OCI-LY7 (cell line): ENCODE data around the gene CNOT10. TPM values are rescaled to one million over a fixed set of nuclear protein-coding genes. Genes with fewer than 3 reads are reported as not detected.

Experiments
- BruUV-seq: library from RNA; stranded (reverse); fragments of 400-500 nt; replicated peaks from 2 replicates; lab custom pipeline; 2021; lab: Mats Ljungman, UMichigan
- CTCF ChIA-PET: fragments of 300-600 bp; sonication (Branson Sonifier 250); formaldehyde crosslinking; loops from one replicate; lab custom pipeline; 2022; ENCODE audit warnings: antibody characterized with exemption; ENCODE audit not compliant: unreplicated experiment; lab: Charles Lee
- POLR2A ChIA-PET: fragments of 300-600 bp; sonication (Branson Sonifier 250); formaldehyde crosslinking; loops from one replicate; lab custom pipeline; 2022; ENCODE audit warnings: antibody characterized with exemption; lab: Charles Lee
- DNase-seq: peaks from one replicate; pipeline ENCODE4 v3.0.0-alpha.2; 2015; ENCODE audit warnings: low spot score
- H2AFZ ChIP-seq: fragments of 200-600 bp; sonication (generic), shearing (Covaris generic); 2 replicates; pipeline ENCODE4 v1.6.1; 2014; ENCODE audit warnings: mild to moderate bottlenecking, antibody characterized with exemption, low read length, moderate library complexity
- H3K27ac ChIP-seq: fragments of 200-600 bp; sonication (generic); 2 replicates; pipeline ENCODE4 v1.5.1; 2014; ENCODE audit warnings: mixed run types, low read depth, mild to moderate bottlenecking, moderate library complexity, low read length, inconsistent platforms; ENCODE audit not compliant: poor library complexity, severe bottlenecking
- H3K36me3 ChIP-seq: fragments of 200-600 bp; sonication (generic); 2 replicates; pipeline ENCODE4 v1.6.1; 2014; ENCODE audit warnings: mild to moderate bottlenecking, antibody characterized with exemption, low read length, moderate library complexity, mixed read lengths; ENCODE audit not compliant: insufficient read depth
- H3K4me1 ChIP-seq: fragments of 200-600 bp; sonication (generic); 2 replicates; pipeline ENCODE4 v1.5.1; 2014; ENCODE audit warnings: mild to moderate bottlenecking, low read length; ENCODE audit not compliant: insufficient read depth, poor library complexity, severe bottlenecking
- H3K4me2 ChIP-seq: fragments of 200-600 bp; sonication (generic); 2 replicates; pipeline ENCODE4 v1.6.1; 2014; ENCODE audit warnings: mild to moderate bottlenecking, low read length
- H3K4me3 ChIP-seq: fragments of 200-600 bp; sonication (generic); 2 replicates; pipeline ENCODE4 v1.5.1; 2014; ENCODE audit warnings: mild to moderate bottlenecking, low read depth, low read length; ENCODE audit not compliant: poor library complexity, severe bottlenecking
- H3K79me2 ChIP-seq: fragments of 200-600 bp; sonication (generic); 2 replicates; pipeline ENCODE4 v1.6.1; 2016; ENCODE audit warnings: low read depth, mild to moderate bottlenecking, low read length, moderate library complexity, mixed read lengths; ENCODE audit not compliant: insufficient read depth
- H3K9me2 ChIP-seq: fragments of 200-600 bp; sonication (generic); 2 replicates; pipeline ENCODE4 v1.6.1; 2016; ENCODE audit warnings: mild to moderate bottlenecking, low read length, mixed read lengths; ENCODE audit not compliant: insufficient read depth
- H3K9me3 ChIP-seq: fragments of 200-600 bp; sonication (generic); 2 replicates; pipeline ENCODE4 v1.6.1; 2014; ENCODE audit warnings: mild to moderate bottlenecking, mixed run types, low read length, mixed read lengths
- H4K20me1 ChIP-seq: fragments of 200-600 bp; sonication (generic); 2 replicates; pipeline ENCODE4 v1.6.1; 2014; ENCODE audit warnings: mild to moderate bottlenecking, antibody characterized with exemption, low read length, moderate library complexity, mixed read lengths; ENCODE audit not compliant: insufficient read depth
- EZH2phosphoT487 ChIP-seq: fragments of 200-600 bp; sonication (generic); IDR thresholded peaks from 2 replicates; pipeline ENCODE4 v1.6.1; 2018; ENCODE audit warnings: low read depth, borderline replicate concordance, mild to moderate bottlenecking, mixed run types, antibody characterized with exemption, low read length, moderate library complexity, mixed read lengths
- intact Hi-C: fragments of 100-400 bp; cut with micrococcal nuclease; formaldehyde crosslinking; loops from one replicate; pipeline ENCODE4 v1.10.0; 2022; ENCODE audit not compliant: unreplicated experiment
- total RNA-seq, 2 experiments: library from RNA; depleted of rRNA in 1 of 2; stranded (reverse); fragments of >200 nt in 1 of 2; shearing (Covaris generic) in 1 of 2; gene quantifications; 2 replicates each; pipeline ENCODE4 v1.2.3, GENCODE V29; 2014 to 2022
- TF ChIP-seq, protein P1 (sequence below): fragments of 200-600 bp; sonication (generic); conservative IDR thresholded peaks from 2 replicates; pipeline ENCODE4 v1.5.1; 2014; ENCODE audit warnings: mild to moderate bottlenecking, antibody characterized with exemption, low read length, moderate library complexity, mixed read lengths

The CNOT10 gene
- total RNA-seq, 2 experiments from 2014 or later = 56.1 to 60.3 TPM

DNA sequence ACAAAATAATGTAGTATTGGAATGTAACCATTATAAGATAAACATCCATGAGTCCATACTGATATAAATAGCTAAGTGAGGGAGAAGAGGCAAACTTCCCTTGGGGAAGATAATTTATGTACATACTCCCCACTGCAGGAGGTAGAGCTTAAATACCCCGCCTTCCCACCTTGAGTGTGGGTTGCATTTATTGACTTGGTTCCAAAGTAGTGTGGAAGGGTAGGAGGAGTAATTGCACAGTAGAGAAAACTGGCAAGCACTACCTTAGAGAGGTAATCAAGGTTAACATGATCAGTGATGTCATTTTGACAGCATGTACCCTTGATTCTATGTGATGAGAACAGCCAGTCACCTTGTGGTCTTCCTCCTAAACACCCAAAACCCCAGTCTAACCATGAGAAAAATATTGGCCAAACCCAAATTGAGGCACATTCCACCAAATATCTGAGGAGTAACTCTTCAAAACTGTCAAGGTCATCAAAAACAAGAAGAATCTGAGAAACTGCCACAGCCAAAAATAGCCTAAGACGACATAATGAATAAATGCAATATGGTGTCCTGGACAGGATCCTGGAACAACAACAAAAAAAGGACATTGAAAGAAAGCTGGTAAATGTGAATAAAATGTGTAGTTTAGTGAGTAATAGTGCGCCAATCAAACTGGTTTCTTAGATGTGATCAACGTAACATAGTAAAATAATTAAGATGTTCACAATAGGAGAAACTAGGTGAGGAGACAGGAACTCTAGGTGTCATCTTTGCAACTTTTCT lies 774 bp upstream of the CNOT10 start:
- TF ChIP-seq, protein P1, sequence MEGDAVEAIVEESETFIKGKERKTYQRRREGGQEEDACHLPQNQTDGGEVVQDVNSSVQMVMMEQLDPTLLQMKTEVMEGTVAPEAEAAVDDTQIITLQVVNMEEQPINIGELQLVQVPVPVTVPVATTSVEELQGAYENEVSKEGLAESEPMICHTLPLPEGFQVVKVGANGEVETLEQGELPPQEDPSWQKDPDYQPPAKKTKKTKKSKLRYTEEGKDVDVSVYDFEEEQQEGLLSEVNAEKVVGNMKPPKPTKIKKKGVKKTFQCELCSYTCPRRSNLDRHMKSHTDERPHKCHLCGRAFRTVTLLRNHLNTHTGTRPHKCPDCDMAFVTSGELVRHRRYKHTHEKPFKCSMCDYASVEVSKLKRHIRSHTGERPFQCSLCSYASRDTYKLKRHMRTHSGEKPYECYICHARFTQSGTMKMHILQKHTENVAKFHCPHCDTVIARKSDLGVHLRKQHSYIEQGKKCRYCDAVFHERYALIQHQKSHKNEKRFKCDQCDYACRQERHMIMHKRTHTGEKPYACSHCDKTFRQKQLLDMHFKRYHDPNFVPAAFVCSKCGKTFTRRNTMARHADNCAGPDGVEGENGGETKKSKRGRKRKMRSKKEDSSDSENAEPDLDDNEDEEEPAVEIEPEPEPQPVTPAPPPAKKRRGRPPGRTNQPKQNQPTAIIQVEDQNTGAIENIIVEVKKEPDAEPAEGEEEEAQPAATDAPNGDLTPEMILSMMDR = 0 out of 2 replicates have a peak, but pooled peaks have one; percentile 13
- TF ChIP-seq EZH2phosphoT487 = no peak
- Histone ChIP-seq H3K9me3 (no peaks in the 10 kb centered on the region), H3K36me3 (peaks cover 15% of the 10 kb centered on the region), H4K20me1 (peaks cover 4% of the 10 kb centered on the region; the same call in 1 of the 2 replicates), H3K4me1 (peaks cover 22% of the 10 kb centered on the region), H3K27ac (peak overlapping the region; percentile 60), H3K4me2 (peak overlapping the region; percentile 83), H2AFZ (peak overlapping the region; percentile 97), H3K79me2 (peaks cover 38% of the 10 kb centered on the region), H3K9me2 (no peaks in the 10 kb centered on the region), H3K4me3 (peak overlapping the region; percentile 97)
- no peak for DNase-seq
- CTCF ChIA-PET = interaction anchor here (0.6 to 1.0 kb wide), 2 partner anchors 13 to 205 kb away, joined by 3 read pairs; no protein-coding TSS in a partner anchor
- POLR2A ChIA-PET = interaction anchor here (0.6 to 1.8 kb wide), 13 partner anchors 13 to 386 kb away, joined by 3 to 7 read pairs (median 3); no protein-coding TSS in a partner anchor
- BruUV-seq = no TSS peak
- intact Hi-C loops = loop anchor here (10.0 kb wide), 1 partner anchor 309 kb away; no protein-coding TSS in a partner anchor

DNA sequence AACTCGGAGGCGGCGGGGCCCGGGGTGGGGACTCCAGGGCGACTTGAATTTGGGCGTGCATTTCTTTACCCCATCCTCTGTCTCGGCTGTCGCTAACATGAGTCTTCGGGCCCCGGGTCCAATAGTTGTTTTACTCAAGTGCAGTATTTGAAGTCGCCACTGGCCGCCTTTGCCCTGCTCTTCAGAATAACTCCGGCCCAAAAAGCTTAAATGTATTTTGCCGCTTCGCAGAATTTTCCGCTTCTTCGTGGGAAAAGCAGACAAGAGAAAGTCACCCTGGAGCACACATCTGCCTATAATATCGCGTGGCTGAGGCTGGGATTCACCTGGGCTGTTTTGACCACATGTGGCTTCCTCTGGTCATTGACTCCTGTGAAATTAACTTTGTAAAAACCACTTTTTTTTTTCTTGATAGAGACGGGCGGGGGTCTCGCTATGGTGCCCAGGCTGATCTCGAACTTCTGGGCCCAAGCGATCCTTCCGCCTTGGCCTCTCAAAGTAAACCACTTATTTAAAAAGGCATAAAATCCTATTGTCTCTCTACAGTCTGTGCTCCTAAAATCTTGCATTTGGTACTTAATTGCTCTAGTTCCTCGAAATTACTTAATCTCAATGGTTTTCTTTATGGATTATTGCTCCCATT lies 676 bp downstream of the CNOT10 start:
- BruUV-seq = TSS peak; percentile 72
- H3K9me2 ChIP-seq = no peaks in the 10 kb centered on the region
- peak overlapping the region; percentile 60 for H3K27ac ChIP-seq
- H2AFZ ChIP-seq = peak overlapping the region; percentile 97
- no peak for DNase-seq
- H3K36me3 ChIP-seq = peaks cover 27% of the 10 kb centered on the region
- intact Hi-C loops = loop anchor here (10.0 kb wide), 1 partner anchor 311 kb away; no protein-coding TSS in a partner anchor
- peak overlapping the region; percentile 99 for H3K4me2 ChIP-seq
- no peaks in the 10 kb centered on the region for H3K9me3 ChIP-seq
- H4K20me1 ChIP-seq = peaks cover 4% of the 10 kb centered on the region; the same call in 1 of the 2 replicates
- CTCF ChIA-PET = interaction anchor here (1.0 kb wide), 1 partner anchor 12 kb away, joined by 3 read pairs; no protein-coding TSS in a partner anchor
- POLR2A ChIA-PET = interaction anchor here (0.6 to 1.8 kb wide), 9 partner anchors 12 to 756 kb away, joined by 3 to 7 read pairs (median 3); no protein-coding TSS in a partner anchor
- peak overlapping the region; percentile 97 for H3K4me3 ChIP-seq
- no peak for TF ChIP-seq EZH2phosphoT487
- TF ChIP-seq, protein P1 = peak; percentile 25; the same call in 1 of the 2 replicates
- H3K4me1 ChIP-seq = peaks cover 22% of the 10 kb centered on the region
- H3K79me2 ChIP-seq = peaks cover 48% of the 10 kb centered on the region
